Measurements from ENCODE around the gene MARCHF10.

- TF ChIP-seq POLR2A (IDR thresholded peaks at IDR 0.05; ENCODE audit: low read depth) (no peak), CTCF (IDR thresholded peaks at IDR 0.05) (no peak)
Observed at GRCh38 chr17:62857526-62857925, 49.4 kb upstream of the MARCHF10 start.
